GM23248 (cell line): Measurements from ENCODE around the gene ARL6IP4. TPM values are rescaled to one million over a fixed set of nuclear protein-coding genes. Genes with fewer than 3 reads are reported as not detected.

ENCODE experiments used
- DNase-seq: peaks from one replicate; pipeline ENCODE4 v3.0.0-alpha.2; 2015
- H2AFZ ChIP-seq: fragments of 200-600 bp; sonication (generic); 2 replicates; pipeline ENCODE4 v1.6.1; 2016; ENCODE audit warnings: antibody characterized with exemption
- H3F3A ChIP-seq: fragments of 200-600 bp; sonication (generic); 2 replicates; pipeline ENCODE4 v1.6.1; 2016; ENCODE audit warnings: mild to moderate bottlenecking, antibody characterized with exemption, mixed run types; ENCODE audit not compliant: insufficient read depth
- H3K27ac ChIP-seq: fragments of 200-600 bp; sonication (generic); 2 replicates; pipeline ENCODE4 v1.5.1; 2016; ENCODE audit warnings: mild to moderate bottlenecking
- H3K27me3 ChIP-seq: fragments of 200-600 bp; sonication (generic); replicated peaks from 2 replicates; pipeline ENCODE4 v1.6.1; 2016; ENCODE audit warnings: mild to moderate bottlenecking; ENCODE audit not compliant: insufficient read depth
- H3K36me3 ChIP-seq: fragments of 200-600 bp; sonication (generic); 2 replicates; pipeline ENCODE4 v1.6.1; 2016; ENCODE audit warnings: low read depth, mild to moderate bottlenecking
- H3K4me1 ChIP-seq: fragments of 200-600 bp; sonication (generic); 2 replicates; pipeline ENCODE4 v1.6.1; 2016; ENCODE audit warnings: mild to moderate bottlenecking; ENCODE audit not compliant: insufficient read depth
- H3K4me2 ChIP-seq: fragments of 200-600 bp; sonication (generic); one replicate; pipeline ENCODE4 v1.6.1; 2016; ENCODE audit warnings: mild to moderate bottlenecking; ENCODE audit not compliant: unreplicated experiment
- H3K4me3 ChIP-seq: fragments of 200-600 bp; sonication (generic); 2 replicates; pipeline ENCODE4 v1.5.1; 2016; ENCODE audit warnings: mild to moderate bottlenecking
- H3K79me2 ChIP-seq: fragments of 200-600 bp; sonication (generic); 2 replicates; pipeline ENCODE4 v1.6.1; 2016; ENCODE audit warnings: mild to moderate bottlenecking; ENCODE audit not compliant: insufficient read depth
- H3K9ac ChIP-seq: fragments of 200-600 bp; sonication (generic); 2 replicates; pipeline ENCODE4 v1.6.1; 2016; ENCODE audit warnings: mild to moderate bottlenecking
- H3K9me2 ChIP-seq: fragments of 200-600 bp; sonication (generic); 2 replicates; pipeline ENCODE4 v1.6.1; 2016; ENCODE audit warnings: mixed run types, mild to moderate bottlenecking, moderate library complexity; ENCODE audit not compliant: insufficient read depth
- H3K9me3 ChIP-seq: fragments of 200-600 bp; sonication (generic); one replicate; pipeline ENCODE4 v1.6.1; 2017; ENCODE audit warnings: low read depth
- H4K20me1 ChIP-seq: fragments of 200-600 bp; sonication (generic); 2 replicates; pipeline ENCODE4 v1.6.0; 2016; ENCODE audit not compliant: insufficient read depth
- EZH2 ChIP-seq: fragments of 200-600 bp; sonication (generic); IDR thresholded peaks from 2 replicates; pipeline ENCODE4 v1.6.1; 2018; ENCODE audit warnings: antibody characterized with exemption, mild to moderate bottlenecking; ENCODE audit not compliant: insufficient read depth, poor library complexity, severe bottlenecking
- EZH2phosphoT487 ChIP-seq: fragments of 200-600 bp; sonication (generic); IDR thresholded peaks from 2 replicates; pipeline ENCODE4 v1.6.1; 2018; ENCODE audit warnings: antibody characterized with exemption, moderate library complexity, mild to moderate bottlenecking, low read depth; ENCODE audit not compliant: insufficient read depth
- WGBS, 2 experiments: methylation state at CpG; one replicate each; pipeline ENCODE4 v1.1.6; 2015 to 2017; ENCODE audit warnings: low lambda C conversion rate in 2 of 2, low coverage in 1 of 2; ENCODE audit errors: missing lambda C conversion rate in 2 of 2; 5-methylcytosine and 5-hydroxymethylcytosine counted together
- in situ Hi-C: fragments of 300-500 bp; cut with MboI; formaldehyde crosslinking; loops from 2 replicates; pipeline ENCODE4 v1.15.0; 2020
- polyA plus RNA-seq: library from polyadenylated mRNA; unstranded; fragments of >200 nt; fragmentation: Nextera tagmentation; extraction: Ambion mirVana; gene quantifications from 2 replicates; pipeline ENCODE4 v1.2.1, GENCODE V29; 2016
- total RNA-seq: library from RNA; depleted of rRNA; stranded (reverse); fragments of >200 nt; shearing (Covaris generic); gene quantifications from 2 replicates; pipeline ENCODE4 v1.2.3, GENCODE V29; 2014

Gene ARL6IP4
- total and polyA plus RNA-seq, 2 experiments from 2014 or later = 150 to 259 TPM

DNA sequence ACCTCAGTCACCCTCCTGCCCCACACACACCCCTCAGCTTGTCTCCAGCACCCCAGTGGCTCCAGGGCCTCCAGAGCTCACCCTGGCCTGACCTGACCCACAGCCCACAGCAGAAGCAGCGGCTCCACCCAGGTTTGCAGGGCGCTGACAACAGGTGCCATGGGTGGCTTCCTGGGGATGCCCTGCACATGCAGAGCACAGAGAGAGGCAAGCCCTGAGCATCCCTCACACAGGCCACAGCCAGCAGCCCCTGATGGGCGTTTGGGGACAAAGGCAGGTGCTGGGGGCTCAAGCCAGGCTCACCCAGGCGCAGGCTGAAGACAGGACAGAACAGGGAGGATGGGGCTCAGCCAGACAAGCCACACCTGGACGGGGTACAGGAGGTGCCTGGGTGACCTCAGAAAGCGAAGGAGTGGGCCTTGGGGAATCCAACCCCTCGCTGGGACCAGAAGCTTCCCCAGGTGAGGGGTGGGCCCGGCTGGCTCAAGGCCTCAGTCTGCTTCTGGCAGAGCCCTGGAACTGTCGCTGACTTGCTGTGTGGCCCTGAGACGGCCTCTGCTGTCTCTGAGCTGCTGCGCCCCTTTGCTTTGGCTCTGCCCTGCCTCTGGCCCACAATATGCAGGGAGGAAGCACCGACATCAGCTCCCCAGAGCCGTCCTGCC is 10.6 kb downstream of the ARL6IP4 start:
- DNase-seq = no peak
- H3K9ac ChIP-seq = no peak overlapping the region
- H3K4me2 ChIP-seq = no peak overlapping the region
- H3K79me2 ChIP-seq = no peaks in the 10 kb centered on the region
- H4K20me1 ChIP-seq = no peaks in the 10 kb centered on the region
- no peaks in the 10 kb centered on the region for H3K27me3 ChIP-seq
- no peak overlapping the region for H2AFZ ChIP-seq
- H3K36me3 ChIP-seq = no peaks in the 10 kb centered on the region
- H3K4me3 ChIP-seq = no peak overlapping the region
- no peaks in the 10 kb centered on the region for H3K4me1 ChIP-seq
- H3K9me2 ChIP-seq = no peaks in the 10 kb centered on the region
- no peaks in the 10 kb centered on the region for H3F3A ChIP-seq
- TF ChIP-seq EZH2phosphoT487 (no peak), EZH2 (no peak)
- WGBS, 2 experiments = 95 to 97% methylated on average over 9 to 13 of the region's 13 CpGs
- no peaks in the 10 kb centered on the region for H3K9me3 ChIP-seq
- in situ Hi-C loops = no loop called here
- H3K27ac ChIP-seq = no peak overlapping the region

DNA sequence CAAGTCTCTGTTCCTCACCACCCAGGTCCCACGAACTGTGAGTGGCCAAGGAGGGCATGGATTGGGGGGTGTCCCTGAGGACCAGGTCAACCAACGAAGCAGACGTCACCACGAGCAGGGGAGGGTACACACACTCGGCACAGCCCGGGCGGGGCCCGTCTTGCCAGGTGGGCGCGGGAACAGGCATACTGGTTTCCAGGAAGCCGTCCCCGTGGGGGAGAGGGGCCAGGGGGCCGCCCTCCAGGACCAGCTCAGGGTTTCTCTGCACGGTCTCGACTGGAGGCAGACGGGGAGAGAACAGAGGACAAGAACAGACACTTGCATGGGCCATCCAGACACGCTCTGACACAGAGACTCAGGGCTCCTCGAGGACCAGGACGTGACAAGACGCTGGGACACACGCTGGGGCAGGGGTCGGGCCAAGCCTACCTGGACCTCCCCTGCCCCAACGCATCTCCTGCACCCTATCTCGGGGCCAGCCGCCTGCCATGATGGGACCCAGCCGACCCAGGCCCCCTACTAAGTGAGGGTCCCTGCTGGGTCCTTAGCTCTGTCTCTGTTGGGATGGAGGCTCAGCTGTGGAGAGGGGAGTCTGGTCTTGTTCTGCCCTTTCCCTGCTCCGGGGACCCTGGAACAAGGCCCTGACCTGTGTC is 11.3 kb downstream of the ARL6IP4 start:
- in situ Hi-C loops = no loop called here

DNA sequence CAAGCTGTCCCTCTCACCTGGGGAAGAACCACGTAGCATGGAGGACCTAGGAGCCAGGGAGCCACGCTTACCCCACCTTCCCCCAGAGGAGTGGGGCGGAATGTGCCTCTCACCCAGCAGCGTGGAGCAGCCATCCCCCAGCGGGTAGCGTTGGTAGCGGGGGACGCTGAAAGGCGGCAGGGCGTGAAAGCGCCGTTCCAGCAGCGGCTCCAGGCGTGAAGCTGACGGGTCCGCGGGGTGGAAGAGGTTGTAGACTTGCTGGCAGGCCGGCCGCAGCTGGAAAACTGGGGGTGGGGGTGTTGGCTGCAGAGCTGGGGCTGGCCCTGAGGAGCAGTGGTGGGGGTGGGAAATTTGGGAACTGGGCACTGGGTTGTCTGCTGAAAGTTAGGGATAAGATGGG is 11.9 kb downstream of the ARL6IP4 start:
- no peak overlapping the region for H2AFZ ChIP-seq
- no peaks in the 10 kb centered on the region for H3K4me1 ChIP-seq
- H3K9me3 ChIP-seq = no peaks in the 10 kb centered on the region
- no peak overlapping the region for H3K27ac ChIP-seq
- no peak overlapping the region for H3K4me3 ChIP-seq
- H3K9ac ChIP-seq = no peak overlapping the region
- TF ChIP-seq EZH2phosphoT487 = no peak
- no peak for TF ChIP-seq EZH2
- H3K36me3 ChIP-seq = no peaks in the 10 kb centered on the region
- no peaks in the 10 kb centered on the region for H3K79me2 ChIP-seq
- in situ Hi-C loops = no loop called here
- H3K4me2 ChIP-seq = no peak overlapping the region
- no peaks in the 10 kb centered on the region for H4K20me1 ChIP-seq
- no peaks in the 10 kb centered on the region for H3K27me3 ChIP-seq
- DNase-seq = no peak
- no peaks in the 10 kb centered on the region for H3K9me2 ChIP-seq
- H3F3A ChIP-seq = no peaks in the 10 kb centered on the region
- WGBS, 2 experiments = 87 to 88% methylated on average over 19 of the region's 19 CpGs

More for the DNA sequence above, 11.3 kb downstream of the ARL6IP4 start:
- Histone ChIP-seq H3K36me3 (no peaks in the 10 kb centered on the region), H3K79me2 (no peaks in the 10 kb centered on the region), H3K27ac (no peak overlapping the region), H3K9me3 (no peaks in the 10 kb centered on the region), H3K4me2 (no peak overlapping the region), H3K9ac (no peak overlapping the region), H3K4me3 (no peak overlapping the region), H2AFZ (no peak overlapping the region), H3K9me2 (no peaks in the 10 kb centered on the region), H4K20me1 (no peaks in the 10 kb centered on the region), H3K4me1 (no peaks in the 10 kb centered on the region), H3K27me3 (no peaks in the 10 kb centered on the region), H3F3A (no peaks in the 10 kb centered on the region)
- DNase-seq = no peak
- TF ChIP-seq EZH2phosphoT487 = no peak
- no peak for TF ChIP-seq EZH2
- 88% methylated on average over 17 to 27 of the region's 27 CpGs for WGBS, 2 experiments

DNA sequence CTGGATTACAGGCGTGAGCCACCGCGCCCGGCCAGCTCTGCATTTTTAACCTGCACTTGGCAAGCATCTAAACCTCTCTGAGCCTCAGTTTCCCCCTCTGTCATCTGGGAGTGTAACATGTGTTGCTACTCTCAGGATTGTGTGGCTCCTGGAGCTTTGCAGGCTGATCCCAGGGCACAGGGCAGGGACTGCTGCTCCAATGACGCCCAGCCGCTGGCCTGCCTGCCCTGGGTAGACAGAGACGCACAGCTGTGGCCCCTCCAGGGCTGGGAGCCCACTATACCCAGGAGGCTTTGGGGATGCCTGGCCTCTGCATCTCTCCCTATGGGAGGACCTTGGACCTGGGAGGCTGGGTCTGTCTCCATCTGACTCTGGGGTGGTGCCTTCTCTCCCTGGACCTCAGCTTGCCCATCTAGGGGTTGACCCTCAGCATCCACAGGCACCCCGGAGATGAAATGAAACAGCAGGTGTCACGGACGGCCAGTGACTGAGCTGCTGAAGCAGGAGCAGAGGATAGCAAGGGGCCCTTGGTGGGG is 13.7 kb downstream of the ARL6IP4 start:
- Histone ChIP-seq H3K9ac (no peak overlapping the region), H3K9me3 (no peaks in the 10 kb centered on the region), H3K4me3 (no peak overlapping the region), H3K9me2 (no peaks in the 10 kb centered on the region), H2AFZ (no peak overlapping the region), H3K4me2 (no peak overlapping the region), H3K36me3 (no peaks in the 10 kb centered on the region), H3F3A (no peaks in the 10 kb centered on the region), H3K79me2 (no peaks in the 10 kb centered on the region), H3K27ac (no peak overlapping the region), H4K20me1 (no peaks in the 10 kb centered on the region), H3K27me3 (no peaks in the 10 kb centered on the region), H3K4me1 (no peaks in the 10 kb centered on the region)
- DNase-seq = no peak
- TF ChIP-seq EZH2 (no peak), EZH2phosphoT487 (no peak)
- WGBS, 2 experiments = 90% methylated on average over 10 of the region's 10 CpGs
- in situ Hi-C loops = no loop called here
